C4-2B (cell line): Measurements from ENCODE around the gene LRBA.

Experiments used
- ZFX ChIP-seq: fragments of 450-650 bp; IDR thresholded peaks from 2 replicates; pipeline ENCODE4 v1.6.1; 2017
- TF ChIP-seq, protein P1 (sequence below): fragments of 450-650 bp; conservative IDR thresholded peaks from 2 replicates; pipeline ENCODE4 v1.5.1; 2017; ENCODE audit warnings: mild to moderate bottlenecking

DNA sequence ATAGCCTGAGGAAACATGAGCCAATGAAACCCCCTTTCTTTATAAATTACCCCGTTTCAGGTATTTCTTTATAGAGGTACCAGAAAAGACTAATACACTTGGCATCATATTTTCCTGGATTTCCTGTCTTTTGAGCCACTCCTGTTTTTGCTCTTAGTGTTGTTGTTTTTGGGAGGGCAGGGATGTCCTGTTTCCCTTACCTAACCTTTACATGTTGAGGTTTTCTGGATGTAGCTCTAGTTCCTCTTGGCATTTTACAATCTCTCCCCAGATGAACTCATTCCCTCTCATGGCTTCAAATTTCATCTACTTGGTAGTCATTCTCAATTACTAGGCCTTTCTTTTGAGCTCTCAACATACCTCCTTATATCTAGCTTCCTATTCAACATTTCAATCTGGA lies 537.2 kb downstream of the LRBA start:
- TF ChIP-seq, protein P1, sequence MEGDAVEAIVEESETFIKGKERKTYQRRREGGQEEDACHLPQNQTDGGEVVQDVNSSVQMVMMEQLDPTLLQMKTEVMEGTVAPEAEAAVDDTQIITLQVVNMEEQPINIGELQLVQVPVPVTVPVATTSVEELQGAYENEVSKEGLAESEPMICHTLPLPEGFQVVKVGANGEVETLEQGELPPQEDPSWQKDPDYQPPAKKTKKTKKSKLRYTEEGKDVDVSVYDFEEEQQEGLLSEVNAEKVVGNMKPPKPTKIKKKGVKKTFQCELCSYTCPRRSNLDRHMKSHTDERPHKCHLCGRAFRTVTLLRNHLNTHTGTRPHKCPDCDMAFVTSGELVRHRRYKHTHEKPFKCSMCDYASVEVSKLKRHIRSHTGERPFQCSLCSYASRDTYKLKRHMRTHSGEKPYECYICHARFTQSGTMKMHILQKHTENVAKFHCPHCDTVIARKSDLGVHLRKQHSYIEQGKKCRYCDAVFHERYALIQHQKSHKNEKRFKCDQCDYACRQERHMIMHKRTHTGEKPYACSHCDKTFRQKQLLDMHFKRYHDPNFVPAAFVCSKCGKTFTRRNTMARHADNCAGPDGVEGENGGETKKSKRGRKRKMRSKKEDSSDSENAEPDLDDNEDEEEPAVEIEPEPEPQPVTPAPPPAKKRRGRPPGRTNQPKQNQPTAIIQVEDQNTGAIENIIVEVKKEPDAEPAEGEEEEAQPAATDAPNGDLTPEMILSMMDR, result no peak
- TF ChIP-seq ZFX, result no peak
